HTR-8/SVneo (cell line): Measurements from ENCODE around the gene ZNF654.
A peak's percentile ranks its signal among the peaks of the same experiment; 100 is the strongest.
"Not testable (repeated sequence)": the region's sequence is repeated elsewhere in the genome, so short reads cannot be mapped to it uniquely, and the experiment has no call there.

Source experiments
- DNase-seq: peaks from one replicate; pipeline ENCODE4 v3.0.0; 2011; ENCODE audit warnings: low spot score, mixed read lengths; ENCODE audit not compliant: insufficient read length
- FAIRE-seq: peaks from 2 replicates; lab custom pipeline; 2011; peaks lifted over from hg19 to GRCh38; lab: Jason Lieb, UNC

The ZNF654 gene

GRCh38 chr3:88058581-88059379 is at the start of gene ZNF654, which contains the start of gene CGGBP1:
Gene ZNF654, plus strand, starts transcription at chr3:88059255. Its CDS starts 65 bp downstream, at chr3:88059320.
Gene CGGBP1, minus strand, starts transcription at chr3:88059005. Its CDS starts 3,029 bp downstream, at chr3:88055976.
- FAIRE-seq (peak; percentile 87), DNase-seq (peak; percentile 94)

- FAIRE-seq (peak; percentile 4), DNase-seq (no peak)
Measured at GRCh38 chr3:88010810-88011209, 48.2 kb upstream of the ZNF654 start.

- FAIRE-seq (no peak), DNase-seq (no peak)
Measured at GRCh38 chr3:88013592-88013991, 45.5 kb upstream of the ZNF654 start.

- not testable (repeated sequence) for DNase-seq, FAIRE-seq
Measured at GRCh38 chr3:88015656-88016055, 43.4 kb upstream of the ZNF654 start.

- FAIRE-seq: no peak
Measured at GRCh38 chr3:88019024-88019423, 40.0 kb upstream of the ZNF654 start.

GRCh38 chr3:88025001-88025552 is 34.0 kb upstream of the ZNF654 start:
- no peak for DNase-seq

More at GRCh38 chr3:88019024-88019423, 40.0 kb upstream of the ZNF654 start:
- no peak for DNase-seq

GRCh38 chr3:88028876-88029275 is 30.2 kb upstream of the ZNF654 start:
- FAIRE-seq (no peak), DNase-seq (no peak)

More at GRCh38 chr3:88025001-88025552, 34.0 kb upstream of the ZNF654 start:
- FAIRE-seq: no peak

- DNase-seq: no peak
- no peak for FAIRE-seq
Measured at GRCh38 chr3:88030210-88030609, 28.8 kb upstream of the ZNF654 start.

- DNase-seq (peak; percentile 22), FAIRE-seq (no peak)
Measured at GRCh38 chr3:88031642-88032077, 27.4 kb upstream of the ZNF654 start.

- FAIRE-seq (no peak), DNase-seq (no peak)
Measured at GRCh38 chr3:88032245-88032644, 26.8 kb upstream of the ZNF654 start.

- FAIRE-seq: no peak
- DNase-seq: no peak
Measured at GRCh38 chr3:88033079-88033478, 26.0 kb upstream of the ZNF654 start.

GRCh38 chr3:88033808-88034207 is 25.2 kb upstream of the ZNF654 start:
- DNase-seq (no peak), FAIRE-seq (no peak)

GRCh38 chr3:88034491-88035275 is 24.4 kb upstream of the ZNF654 start:
- FAIRE-seq: no peak
- DNase-seq: no peak

- DNase-seq (no peak), FAIRE-seq (no peak)
Measured at GRCh38 chr3:88036221-88036620, 22.8 kb upstream of the ZNF654 start.

- DNase-seq: no peak
- FAIRE-seq: no peak
Measured at GRCh38 chr3:88038566-88038965, 20.5 kb upstream of the ZNF654 start.

- no peak for FAIRE-seq
- no peak for DNase-seq
Measured at GRCh38 chr3:88040529-88040928, 18.5 kb upstream of the ZNF654 start.

- FAIRE-seq: no peak
- DNase-seq: no peak
Measured at GRCh38 chr3:88041005-88041404, 18.1 kb upstream of the ZNF654 start.

- FAIRE-seq (no peak), DNase-seq (no peak)
Measured at GRCh38 chr3:88044411-88044810, 14.6 kb upstream of the ZNF654 start.

- no peak for DNase-seq
- no peak for FAIRE-seq
Measured at GRCh38 chr3:88046766-88047165, 12.3 kb upstream of the ZNF654 start.

- FAIRE-seq (no peak), DNase-seq (no peak)
Measured at GRCh38 chr3:88057630-88058305, 1.3 kb upstream of the ZNF654 start.
